ENCODE data around the gene CES3.
A peak's percentile ranks its signal among the peaks of the same experiment; 100 is the strongest.

Gene CES3

DNA sequence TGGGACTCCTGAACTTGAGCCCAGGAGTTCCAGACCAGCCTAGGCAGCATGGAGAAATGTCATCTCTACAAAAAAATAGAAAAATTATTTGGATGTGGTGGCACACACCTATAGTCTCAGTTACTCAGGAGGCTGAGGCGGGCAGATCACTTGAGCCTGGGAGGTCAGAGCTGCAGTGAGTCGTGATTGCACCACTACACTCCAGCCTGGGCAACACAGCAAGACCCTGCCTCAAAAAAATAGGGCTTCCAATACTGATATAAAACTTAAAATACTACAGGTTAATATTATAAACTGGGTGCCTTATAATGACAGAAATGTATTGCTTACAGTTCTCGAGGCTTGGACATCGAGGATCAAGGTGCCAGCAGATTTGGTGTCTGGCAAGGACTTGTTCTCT lies 15.1 kb upstream of the CES3 start:
- DNase-seq: no peak
- no peak overlapping the region for H3K4me3 Mint-ChIP-seq
- peaks cover 33% of the 10 kb centered on the region for H3K4me1 Mint-ChIP-seq
- H3K27ac Mint-ChIP-seq: no peak overlapping the region
- peaks cover 45% of the 10 kb centered on the region for H3K27me3 Mint-ChIP-seq (ENCODE audit: low read depth, poor library complexity)
- H3K36me3 Mint-ChIP-seq (ENCODE audit: low read depth): peaks cover 15% of the 10 kb centered on the region
- no peaks in the 10 kb centered on the region for H3K9me3 Mint-ChIP-seq
- TF ChIP-seq, protein P1, sequence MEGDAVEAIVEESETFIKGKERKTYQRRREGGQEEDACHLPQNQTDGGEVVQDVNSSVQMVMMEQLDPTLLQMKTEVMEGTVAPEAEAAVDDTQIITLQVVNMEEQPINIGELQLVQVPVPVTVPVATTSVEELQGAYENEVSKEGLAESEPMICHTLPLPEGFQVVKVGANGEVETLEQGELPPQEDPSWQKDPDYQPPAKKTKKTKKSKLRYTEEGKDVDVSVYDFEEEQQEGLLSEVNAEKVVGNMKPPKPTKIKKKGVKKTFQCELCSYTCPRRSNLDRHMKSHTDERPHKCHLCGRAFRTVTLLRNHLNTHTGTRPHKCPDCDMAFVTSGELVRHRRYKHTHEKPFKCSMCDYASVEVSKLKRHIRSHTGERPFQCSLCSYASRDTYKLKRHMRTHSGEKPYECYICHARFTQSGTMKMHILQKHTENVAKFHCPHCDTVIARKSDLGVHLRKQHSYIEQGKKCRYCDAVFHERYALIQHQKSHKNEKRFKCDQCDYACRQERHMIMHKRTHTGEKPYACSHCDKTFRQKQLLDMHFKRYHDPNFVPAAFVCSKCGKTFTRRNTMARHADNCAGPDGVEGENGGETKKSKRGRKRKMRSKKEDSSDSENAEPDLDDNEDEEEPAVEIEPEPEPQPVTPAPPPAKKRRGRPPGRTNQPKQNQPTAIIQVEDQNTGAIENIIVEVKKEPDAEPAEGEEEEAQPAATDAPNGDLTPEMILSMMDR (IDR thresholded peaks at IDR 0.05): no peak

DNA sequence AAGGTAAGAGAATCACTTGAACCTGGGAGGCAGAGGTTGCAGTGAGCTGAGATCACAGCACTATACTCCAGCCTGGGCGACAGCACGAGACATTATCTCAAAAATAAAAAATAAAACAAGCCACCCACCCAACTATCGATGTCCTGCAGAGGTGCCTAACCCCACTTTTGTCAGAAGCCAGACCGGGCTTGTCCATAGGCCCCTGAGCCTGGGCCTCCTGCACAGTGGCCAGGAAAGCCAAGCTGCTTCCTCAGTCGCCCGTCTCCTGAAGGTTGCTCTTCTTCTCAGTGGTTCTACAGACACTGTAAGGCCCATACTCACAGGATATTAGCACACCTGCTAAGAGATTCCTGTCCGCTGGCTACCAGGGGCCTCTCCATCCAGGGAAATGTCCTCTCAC lies 14.5 kb upstream of the CES3 start:
- H3K27ac Mint-ChIP-seq: no peak overlapping the region

DNA sequence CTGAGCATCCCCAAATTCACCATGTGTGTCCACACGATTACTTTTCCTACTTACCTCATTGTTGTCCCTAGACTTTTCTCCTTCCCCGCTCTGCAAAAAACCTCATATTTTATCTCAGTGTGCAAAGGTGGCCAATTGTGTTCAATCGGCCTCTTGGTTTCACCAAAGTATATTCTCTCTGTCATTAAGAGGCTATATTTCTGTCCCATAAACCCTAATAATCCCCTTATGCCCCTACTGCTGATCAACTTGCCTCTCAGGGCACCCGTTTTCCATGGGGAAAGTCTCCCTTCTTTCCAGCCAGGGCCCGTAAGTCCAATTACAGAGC lies 14.1 kb upstream of the CES3 start:
- Mint-ChIP-seq H3K4me3 (no peak overlapping the region), H3K36me3 (ENCODE audit: low read depth) (peaks cover 13% of the 10 kb centered on the region), H3K4me1 (peaks cover 33% of the 10 kb centered on the region), H3K9me3 (peaks cover 8% of the 10 kb centered on the region), H3K27ac (no peak overlapping the region), H3K27me3 (ENCODE audit: low read depth, poor library complexity) (peaks cover 50% of the 10 kb centered on the region)
- TF ChIP-seq, protein P1 (IDR thresholded peaks at IDR 0.05): no peak
- DNase-seq: no peak

More for the DNA sequence above, 14.5 kb upstream of the CES3 start:
- H3K4me1 Mint-ChIP-seq: peaks cover 33% of the 10 kb centered on the region
- no peak overlapping the region for H3K4me3 Mint-ChIP-seq
- peaks cover 4% of the 10 kb centered on the region for H3K9me3 Mint-ChIP-seq
- peaks cover 46% of the 10 kb centered on the region for H3K27me3 Mint-ChIP-seq (ENCODE audit: low read depth, poor library complexity)
- peaks cover 15% of the 10 kb centered on the region for H3K36me3 Mint-ChIP-seq (ENCODE audit: low read depth)
- TF ChIP-seq, protein P1 (IDR thresholded peaks at IDR 0.05): no peak
- DNase-seq: no peak

DNA sequence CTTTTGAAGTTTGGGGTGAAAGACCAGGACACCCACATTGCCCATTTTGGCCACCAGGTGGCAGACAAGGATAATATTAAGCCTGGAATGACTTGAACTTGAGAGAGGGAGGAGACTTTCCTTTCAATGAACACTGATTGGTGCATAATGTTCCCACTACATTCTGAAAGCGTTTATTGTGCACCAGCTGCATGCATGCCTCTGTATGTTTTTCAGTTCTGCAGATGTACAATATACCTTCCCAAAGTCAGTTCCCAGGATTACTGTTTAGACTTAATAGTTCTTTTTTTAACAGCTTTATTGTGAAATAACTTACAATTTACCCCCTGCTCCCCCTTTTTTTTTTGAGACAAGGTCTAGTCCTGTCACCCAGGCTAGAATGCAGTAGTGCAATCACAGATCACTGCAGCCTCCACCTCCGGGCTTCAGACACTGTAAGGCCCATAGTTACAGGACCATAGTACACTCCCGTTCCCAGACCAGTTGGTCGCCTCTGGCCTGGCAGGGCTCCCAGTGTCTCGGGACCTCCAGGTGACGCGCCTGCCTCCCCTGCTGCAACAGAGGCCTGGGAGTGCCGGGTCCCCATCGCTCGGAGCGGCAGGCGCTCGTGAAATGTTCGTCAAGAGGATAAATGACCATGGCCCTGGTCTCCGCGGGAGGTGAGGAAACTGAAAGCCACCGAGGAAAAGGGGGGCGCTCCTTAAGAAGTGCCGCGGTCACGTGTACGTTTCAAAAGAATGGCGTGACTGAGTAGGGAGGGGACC lies 13.6 kb upstream of the CES3 start:
- Mint-ChIP-seq H3K9me3 (peaks cover 10% of the 10 kb centered on the region), H3K4me1 (peaks cover 33% of the 10 kb centered on the region), H3K36me3 (ENCODE audit: low read depth) (peaks cover 8% of the 10 kb centered on the region), H3K4me3 (no peak overlapping the region), H3K27me3 (ENCODE audit: low read depth, poor library complexity) (peaks cover 55% of the 10 kb centered on the region), H3K27ac (no peak overlapping the region)
- peak; percentile 87 for DNase-seq
- TF ChIP-seq, protein P1 (IDR thresholded peaks at IDR 0.05): peak; percentile 81

DNA sequence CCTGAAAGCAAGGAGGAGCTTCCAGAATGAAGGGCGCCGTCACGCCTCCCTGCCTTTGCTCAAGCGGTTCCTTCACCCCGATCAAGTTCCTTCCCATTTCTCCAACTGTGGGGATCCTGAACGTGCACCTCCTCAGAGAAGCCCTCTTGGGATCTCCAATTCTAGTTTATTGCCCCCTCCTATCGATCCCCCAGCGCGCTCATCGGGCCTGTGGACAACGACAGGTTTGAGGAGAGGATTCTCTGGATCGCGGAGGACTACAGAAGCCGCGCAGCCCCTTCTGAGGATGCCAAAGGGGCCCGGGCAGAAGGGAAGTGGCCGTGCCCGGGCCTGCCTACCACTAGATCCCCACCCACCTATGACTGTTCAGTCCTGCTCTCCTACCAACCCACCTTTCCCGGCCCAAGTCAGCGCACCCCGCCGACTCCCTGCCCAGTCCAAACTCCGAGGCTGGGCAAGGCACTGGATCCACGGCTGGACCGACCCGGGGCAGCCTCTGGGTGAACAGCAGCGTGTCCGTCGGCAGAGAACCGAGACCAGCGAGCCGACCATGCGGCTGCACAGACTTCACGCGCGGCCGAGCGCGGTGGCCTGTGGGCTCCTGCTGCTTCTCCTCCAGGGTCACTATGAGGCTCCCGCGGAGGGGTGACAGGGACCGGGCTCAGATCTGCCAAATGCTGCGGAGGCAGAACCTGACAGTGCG lies 12.8 kb upstream of the CES3 start:
- peaks cover 55% of the 10 kb centered on the region for H3K27me3 Mint-ChIP-seq (ENCODE audit: low read depth, poor library complexity)
- H3K27ac Mint-ChIP-seq: no peak overlapping the region
- H3K4me3 Mint-ChIP-seq: no peak overlapping the region
- TF ChIP-seq, protein P1 (IDR thresholded peaks at IDR 0.05): no peak
- H3K9me3 Mint-ChIP-seq: peaks cover 10% of the 10 kb centered on the region
- H3K4me1 Mint-ChIP-seq: peaks cover 39% of the 10 kb centered on the region
- no peaks in the 10 kb centered on the region for H3K36me3 Mint-ChIP-seq (ENCODE audit: low read depth)
- DNase-seq: peak; percentile 32

Data from nephron progenitor cell (in vitro differentiated cells).